AG09309 (cell line): Measurements from ENCODE around the gene MACF1.
"Not testable (repeated sequence)": the region's sequence is repeated elsewhere in the genome, so short reads cannot be mapped to it uniquely, and the experiment has no call there.

ENCODE experiments used
- DNase-seq: peaks from one replicate; pipeline ENCODE4 v3.0.0-alpha.2; 2010; ENCODE audit warnings: low read depth
- H3K4me3 ChIP-seq: 2 replicates; pipeline ENCODE4 v1.5.1; 2011; ENCODE audit warnings: mild to moderate bottlenecking, low read depth, low read length, moderate library complexity; ENCODE audit not compliant: control insufficient read depth
- CTCF ChIP-seq: IDR thresholded peaks from 2 replicates; pipeline ENCODE4 v1.5.1; 2011; ENCODE audit warnings: mild to moderate bottlenecking, low read depth, low read length, inconsistent platforms; ENCODE audit not compliant: insufficient read depth, control insufficient read depth; ENCODE audit errors: missing control alignments

Gene MACF1

DNA sequence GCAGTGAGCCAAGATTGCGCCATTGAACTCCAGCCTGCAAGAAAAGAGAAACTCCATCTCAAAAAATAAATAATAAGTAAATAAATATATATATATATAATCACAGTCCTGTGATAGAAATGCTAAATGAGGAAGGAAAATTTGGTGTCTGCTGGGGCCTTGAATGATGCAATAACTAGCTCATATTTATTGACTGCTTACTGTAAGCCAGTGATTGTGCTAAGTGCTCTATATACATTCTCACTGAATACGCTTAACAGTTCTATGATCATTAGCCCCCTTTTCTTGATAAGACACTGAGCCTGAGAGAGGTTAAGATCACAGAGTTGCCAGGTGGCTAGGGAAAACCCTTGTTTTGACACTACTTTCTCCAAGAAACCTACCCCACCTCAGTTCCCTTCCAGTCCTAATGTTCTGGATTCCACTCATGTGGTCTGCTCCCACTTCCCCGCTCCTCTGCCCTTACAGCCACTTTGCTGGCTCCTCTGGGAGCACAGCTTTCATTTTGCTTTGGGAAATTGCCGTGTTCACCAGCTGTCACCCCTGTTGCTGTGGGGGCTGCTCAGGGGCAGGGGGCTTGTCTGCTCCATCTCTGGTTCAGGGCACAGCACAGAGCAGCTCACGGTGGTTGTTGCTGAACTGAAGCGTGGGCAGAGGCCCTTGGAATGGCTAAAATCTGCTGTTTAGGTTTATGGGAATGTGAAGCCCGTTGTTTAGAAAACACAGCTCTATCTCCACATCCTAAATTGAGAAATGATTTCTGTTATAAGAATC, 284.5 kb downstream of the MACF1 start:
- no peak for DNase-seq
- H3K4me3 ChIP-seq = no peak overlapping the region
- TF ChIP-seq CTCF = no peak

GRCh38 chr1:39489567-39490239, 285.2 kb downstream of the MACF1 start:
- H3K4me3 ChIP-seq = no peak overlapping the region
- no peak for TF ChIP-seq CTCF
- DNase-seq = no peak

- DNase-seq = no peak
- no peak overlapping the region; the same call in 1 of the 2 replicates for H3K4me3 ChIP-seq
Observed at GRCh38 chr1:39490596-39491145, 286.2 kb downstream of the MACF1 start.

DNA sequence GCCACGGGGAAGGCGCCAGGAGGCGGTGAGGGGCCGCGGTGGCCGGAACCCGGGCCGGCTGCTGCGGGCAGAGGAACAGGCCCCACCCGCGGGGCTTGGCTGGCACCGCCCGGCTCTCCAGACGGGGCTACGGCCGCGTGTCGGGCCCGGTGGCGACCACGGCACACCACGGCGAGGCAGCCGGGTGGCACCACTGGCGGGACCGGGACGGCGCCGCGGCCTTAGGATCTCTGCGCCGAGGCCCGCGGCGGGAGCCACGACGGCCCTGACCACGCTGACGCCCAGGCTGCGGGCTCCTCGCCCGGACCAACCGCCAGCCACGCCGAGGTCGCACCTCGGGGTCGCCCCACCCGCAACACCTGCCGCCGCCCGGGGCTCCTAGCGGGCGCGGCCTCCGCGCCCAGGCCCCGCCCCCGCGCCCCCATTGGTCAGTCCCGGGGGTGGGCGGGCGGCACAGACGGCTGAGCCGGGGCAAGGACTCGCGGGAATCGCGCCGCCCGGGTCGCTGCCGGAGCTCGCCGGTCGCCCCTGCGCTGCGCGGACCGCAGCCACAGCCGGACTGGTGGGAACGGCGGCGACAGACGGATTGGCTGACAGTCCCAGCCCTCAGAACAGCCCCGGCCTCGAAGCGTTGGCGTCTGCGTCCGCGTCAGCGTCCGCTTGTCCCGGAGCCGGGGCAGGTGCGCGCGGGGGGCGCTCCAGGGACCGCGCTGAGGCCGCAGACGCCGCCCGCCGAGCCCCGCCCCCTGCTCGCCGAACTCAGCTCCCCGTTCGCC, 286.8 kb downstream of the MACF1 start, which contains the start of gene BMP8A:
Gene BMP8A (plus strand): TSS at position 491 of the 776 bp plus-strand sequence. CDS start 356 bp downstream, outside the sequence.
- no peak for DNase-seq

More at GRCh38 chr1:39490596-39491145, 286.2 kb downstream of the MACF1 start:
- TF ChIP-seq CTCF = no peak

DNA sequence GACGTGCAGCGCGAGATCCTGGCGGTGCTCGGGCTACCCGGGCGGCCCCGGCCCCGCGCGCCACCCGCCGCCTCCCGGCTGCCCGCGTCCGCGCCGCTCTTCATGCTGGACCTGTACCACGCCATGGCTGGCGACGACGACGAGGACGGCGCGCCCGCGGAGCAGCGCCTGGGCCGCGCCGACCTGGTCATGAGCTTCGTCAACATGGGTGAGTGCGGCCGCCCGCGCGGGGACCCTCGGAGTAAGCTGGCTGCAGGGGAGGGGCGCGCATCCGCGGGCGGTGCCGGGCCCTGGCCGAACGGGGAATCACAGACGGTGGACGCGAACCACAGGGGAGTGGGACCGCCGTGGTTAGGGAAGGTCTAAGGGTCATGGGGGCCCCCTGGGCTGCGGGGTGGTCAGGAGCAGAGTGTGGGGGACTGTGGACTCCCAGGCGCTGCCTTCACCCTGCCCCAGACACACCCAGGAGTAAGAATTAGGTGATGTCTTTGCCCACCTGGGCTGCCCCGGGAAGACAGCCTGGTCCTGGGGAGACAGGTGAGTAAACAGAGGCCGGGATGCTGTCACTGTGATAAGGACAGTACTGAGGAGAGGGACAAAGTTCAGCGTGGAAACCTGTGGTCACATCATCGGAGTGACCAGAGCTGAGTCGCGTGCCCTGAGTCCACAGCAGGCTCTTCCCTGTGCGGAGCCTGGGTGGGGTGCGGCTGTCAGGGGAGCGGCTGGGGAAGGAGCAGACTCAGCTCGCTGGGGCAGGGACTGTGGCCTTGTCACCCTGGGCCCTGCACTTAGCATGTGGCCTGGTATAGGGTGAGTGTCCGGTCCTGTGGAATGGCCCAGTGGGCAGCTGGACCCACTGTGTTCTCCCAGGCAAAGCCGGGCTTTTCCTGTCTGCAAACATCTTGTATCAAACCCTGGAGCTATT, 287.9 kb downstream of the MACF1 start:
- H3K4me3 ChIP-seq, DNase-seq: not testable (repeated sequence)

More for the DNA sequence above, 286.8 kb downstream of the MACF1 start, which contains the start of gene BMP8A:
- TF ChIP-seq CTCF = no peak
- H3K4me3 ChIP-seq = peak within 1 kb of the TSS; percentile 12; the same call in 1 of the 2 replicates

GRCh38 chr1:39493043-39493810, 288.7 kb downstream of the MACF1 start:
- not testable (repeated sequence) for H3K4me3 ChIP-seq

More at GRCh38 chr1:39493043-39493810, 288.7 kb downstream of the MACF1 start:
- not testable (repeated sequence) for DNase-seq
